Left forelimb (tissue), 1 donor: ENCODE data around the gene TNIK.
A peak's percentile ranks its signal among the peaks of the same experiment; 100 is the strongest.

ENCODE experiments used
- DNase-seq: peaks from one replicate; pipeline ENCODE4 v3.0.0-alpha.2; 2018; ENCODE audit warnings: low spot score

Gene TNIK

GRCh38 chr3:171459942-171460724 is at the start of gene TNIK:
Gene TNIK, minus strand, starts transcription at chr3:171460405. Its CDS starts 342 bp downstream, at chr3:171460063.
- DNase-seq: peak; percentile 91

GRCh38 chr3:171508676-171509075 is 48.5 kb upstream of the TNIK start:
- DNase-seq: no peak

GRCh38 chr3:171508206-171508605 is 48.0 kb upstream of the TNIK start:
- DNase-seq: no peak

- DNase-seq: no peak
Measured at GRCh38 chr3:171506743-171507319, 46.6 kb upstream of the TNIK start.

GRCh38 chr3:171505822-171506333 is 45.7 kb upstream of the TNIK start:
- no peak for DNase-seq

- DNase-seq: no peak
Measured at GRCh38 chr3:171504376-171504775, 44.2 kb upstream of the TNIK start.

- DNase-seq: no peak
Measured at GRCh38 chr3:171503817-171504216, 43.6 kb upstream of the TNIK start.

GRCh38 chr3:171498921-171499320 is 38.7 kb upstream of the TNIK start:
- DNase-seq: no peak

GRCh38 chr3:171497468-171497867 is 37.3 kb upstream of the TNIK start:
- no peak for DNase-seq

- no peak for DNase-seq
Measured at GRCh38 chr3:171495413-171495812, 35.2 kb upstream of the TNIK start.

GRCh38 chr3:171494457-171495109 is 34.4 kb upstream of the TNIK start:
- DNase-seq: no peak

GRCh38 chr3:171491361-171491760 is 31.2 kb upstream of the TNIK start:
- no peak for DNase-seq

- DNase-seq: no peak
Measured at GRCh38 chr3:171490901-171491300, 30.7 kb upstream of the TNIK start.

GRCh38 chr3:171489348-171489747 is 29.1 kb upstream of the TNIK start:
- DNase-seq: no peak

GRCh38 chr3:171488479-171488878 is 28.3 kb upstream of the TNIK start:
- DNase-seq: no peak

GRCh38 chr3:171487382-171487781 is 27.2 kb upstream of the TNIK start:
- DNase-seq: no peak

GRCh38 chr3:171485338-171485737 is 25.1 kb upstream of the TNIK start:
- no peak for DNase-seq

GRCh38 chr3:171481011-171481410 is 20.8 kb upstream of the TNIK start:
- DNase-seq: no peak

- no peak for DNase-seq
Measured at GRCh38 chr3:171480526-171480925, 20.3 kb upstream of the TNIK start.

- no peak for DNase-seq
Measured at GRCh38 chr3:171476532-171477102, 16.4 kb upstream of the TNIK start.

- DNase-seq: no peak
Measured at GRCh38 chr3:171472552-171472951, 12.3 kb upstream of the TNIK start.

GRCh38 chr3:171470714-171471227 is 10.6 kb upstream of the TNIK start:
- no peak for DNase-seq
